DOHH2 (cell line): ENCODE results near the gene NBDY.

Experiments
- CTCF ChIP-seq: fragments of 200-600 bp; sonication (generic); IDR thresholded peaks from one replicate; pipeline ENCODE4 v1.5.1; 2014; ENCODE audit warnings: antibody characterized with exemption, mild to moderate bottlenecking, low read depth, low read length; ENCODE audit not compliant: poor library complexity, severe bottlenecking
- EZH2phosphoT487 ChIP-seq: fragments of 200-600 bp; sonication (generic); IDR thresholded peaks from 2 replicates; pipeline ENCODE4 v1.6.1; 2017; ENCODE audit warnings: borderline replicate concordance, mild to moderate bottlenecking, antibody characterized with exemption, low read length, moderate library complexity, mixed read lengths

- TF ChIP-seq CTCF, result no peak
- TF ChIP-seq EZH2phosphoT487, result no peak
Measured at GRCh38 chrX:56728752-56729151, 291 bp upstream of the NBDY start.
